HEK293T (cell line): Measurements from ENCODE around the gene DYNC2LI1.

Experiments
- ARNT ChIP-seq: fragments of 450-650 bp; IDR thresholded peaks from 2 replicates; pipeline ENCODE4 v1.6.1; 2017; ENCODE audit warnings: mild to moderate bottlenecking
- FOXA1 ChIP-seq: fragments of 450-650 bp; IDR thresholded peaks from 2 replicates; pipeline ENCODE4 v1.6.1; 2016; ENCODE audit warnings: mild to moderate bottlenecking
- FOXM1 ChIP-seq: fragments of 450-650 bp; IDR thresholded peaks from 2 replicates; pipeline ENCODE4 v1.6.1; 2017; ENCODE audit warnings: mild to moderate bottlenecking, borderline replicate concordance
- TARDBP ChIP-seq: fragments of 450-650 bp; IDR thresholded peaks from 2 replicates; pipeline ENCODE4 v1.6.1; 2016
- TF ChIP-seq, protein P1 (sequence below): fragments of 450-650 bp; IDR thresholded peaks from 2 replicates; pipeline ENCODE4 v1.6.1; 2016

DNA sequence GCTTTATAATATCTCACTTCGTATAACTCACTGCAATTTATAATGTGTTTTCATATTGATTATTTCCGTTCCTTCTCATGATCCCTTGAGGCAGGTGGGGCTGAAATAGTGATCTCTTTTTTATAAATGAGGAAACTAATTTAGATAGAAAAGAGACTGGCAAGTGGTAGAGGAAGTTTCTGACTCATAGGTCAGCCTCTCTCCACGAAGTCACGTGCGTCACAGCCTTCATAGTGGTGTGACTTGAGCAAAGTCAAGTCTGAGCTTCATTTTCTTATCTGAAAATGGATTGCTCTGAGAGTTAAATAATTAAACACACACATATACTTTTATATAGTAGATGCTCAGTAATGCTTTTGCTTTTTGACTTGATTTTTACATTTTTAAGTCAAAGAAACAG lies 44.9 kb downstream of the DYNC2LI1 start:
- TF ChIP-seq TARDBP (no peak), FOXA1 (no peak), FOXM1 (no peak), ARNT (no peak)
- TF ChIP-seq, protein P1, sequence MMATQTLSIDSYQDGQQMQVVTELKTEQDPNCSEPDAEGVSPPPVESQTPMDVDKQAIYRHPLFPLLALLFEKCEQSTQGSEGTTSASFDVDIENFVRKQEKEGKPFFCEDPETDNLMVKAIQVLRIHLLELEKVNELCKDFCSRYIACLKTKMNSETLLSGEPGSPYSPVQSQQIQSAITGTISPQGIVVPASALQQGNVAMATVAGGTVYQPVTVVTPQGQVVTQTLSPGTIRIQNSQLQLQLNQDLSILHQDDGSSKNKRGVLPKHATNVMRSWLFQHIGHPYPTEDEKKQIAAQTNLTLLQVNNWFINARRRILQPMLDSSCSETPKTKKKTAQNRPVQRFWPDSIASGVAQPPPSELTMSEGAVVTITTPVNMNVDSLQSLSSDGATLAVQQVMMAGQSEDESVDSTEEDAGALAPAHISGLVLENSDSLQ, result no peak
